ENCODE data around the gene NTM.

DNA sequence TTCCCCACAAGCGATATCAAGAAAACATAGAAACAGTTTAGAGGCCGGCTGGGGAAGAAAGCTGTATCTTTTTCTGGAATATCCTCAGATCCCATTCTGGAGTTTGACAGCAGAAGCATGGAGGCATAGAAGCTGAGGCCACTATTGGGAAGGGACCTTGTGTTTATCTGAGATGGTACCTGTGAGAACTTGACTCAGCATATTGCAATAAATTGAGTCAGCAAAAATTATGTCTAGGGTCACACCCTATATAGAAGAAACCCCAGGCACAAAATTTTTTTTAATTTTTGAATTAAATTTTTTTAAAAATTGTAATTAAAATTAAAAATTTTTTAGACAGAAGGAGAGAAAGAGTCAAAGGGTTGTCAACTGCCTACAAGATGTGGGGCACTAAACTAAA is 178.7 kb downstream of the NTM start:
- TF ChIP-seq, protein P1, sequence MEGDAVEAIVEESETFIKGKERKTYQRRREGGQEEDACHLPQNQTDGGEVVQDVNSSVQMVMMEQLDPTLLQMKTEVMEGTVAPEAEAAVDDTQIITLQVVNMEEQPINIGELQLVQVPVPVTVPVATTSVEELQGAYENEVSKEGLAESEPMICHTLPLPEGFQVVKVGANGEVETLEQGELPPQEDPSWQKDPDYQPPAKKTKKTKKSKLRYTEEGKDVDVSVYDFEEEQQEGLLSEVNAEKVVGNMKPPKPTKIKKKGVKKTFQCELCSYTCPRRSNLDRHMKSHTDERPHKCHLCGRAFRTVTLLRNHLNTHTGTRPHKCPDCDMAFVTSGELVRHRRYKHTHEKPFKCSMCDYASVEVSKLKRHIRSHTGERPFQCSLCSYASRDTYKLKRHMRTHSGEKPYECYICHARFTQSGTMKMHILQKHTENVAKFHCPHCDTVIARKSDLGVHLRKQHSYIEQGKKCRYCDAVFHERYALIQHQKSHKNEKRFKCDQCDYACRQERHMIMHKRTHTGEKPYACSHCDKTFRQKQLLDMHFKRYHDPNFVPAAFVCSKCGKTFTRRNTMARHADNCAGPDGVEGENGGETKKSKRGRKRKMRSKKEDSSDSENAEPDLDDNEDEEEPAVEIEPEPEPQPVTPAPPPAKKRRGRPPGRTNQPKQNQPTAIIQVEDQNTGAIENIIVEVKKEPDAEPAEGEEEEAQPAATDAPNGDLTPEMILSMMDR (IDR thresholded peaks at IDR 0.05 in 2 of 3, conservative IDR thresholded peaks at IDR 0.05 in 1 of 3; ENCODE audit: borderline replicate concordance in 1 of 3, insufficient read depth in 1 of 3, low read depth in 2 of 3, low read length in 2 of 3) = no peak
- no peak for TF ChIP-seq SP1 (IDR thresholded peaks at IDR 0.05; ENCODE audit: low read depth)
- TF ChIP-seq TCF7L2 (IDR thresholded peaks at IDR 0.05; ENCODE audit: borderline replicate concordance, extremely low read depth, insufficient read depth, insufficient read length) = no peak
- TF ChIP-seq POLR2A (IDR thresholded peaks at IDR 0.05; ENCODE audit: borderline replicate concordance, extremely low read depth, insufficient read depth, insufficient read length) = no peak
- TF ChIP-seq SIN3A (IDR thresholded peaks at IDR 0.05; ENCODE audit: low read depth) = no peak
- no peak for TF ChIP-seq POLR2AphosphoS5 (IDR thresholded peaks at IDR 0.05; ENCODE audit: low read depth, low read length)
- no peak for TF ChIP-seq RAD21 (IDR thresholded peaks at IDR 0.05; ENCODE audit: low read depth)
- no peak for TF ChIP-seq YY1 (IDR thresholded peaks at IDR 0.05; ENCODE audit: extremely low read depth, insufficient replicate concordance, low read depth, low read length)
- TF ChIP-seq, protein P2, sequence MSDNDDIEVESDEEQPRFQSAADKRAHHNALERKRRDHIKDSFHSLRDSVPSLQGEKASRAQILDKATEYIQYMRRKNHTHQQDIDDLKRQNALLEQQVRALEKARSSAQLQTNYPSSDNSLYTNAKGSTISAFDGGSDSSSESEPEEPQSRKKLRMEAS (IDR thresholded peaks at IDR 0.05) = no peak
- no peak for TF ChIP-seq SRF (IDR thresholded peaks at IDR 0.05; ENCODE audit: low read depth)
- TF ChIP-seq ZNF274 (IDR thresholded peaks at IDR 0.05; ENCODE audit: low read depth, low read length) = no peak
- TF ChIP-seq EZH2phosphoT487 (IDR thresholded peaks at IDR 0.05; ENCODE audit: borderline replicate concordance) = no peak

Measured in HCT116 (cell line).